ENCODE measurements around the gene APBA1.

APBA1 gene

DNA sequence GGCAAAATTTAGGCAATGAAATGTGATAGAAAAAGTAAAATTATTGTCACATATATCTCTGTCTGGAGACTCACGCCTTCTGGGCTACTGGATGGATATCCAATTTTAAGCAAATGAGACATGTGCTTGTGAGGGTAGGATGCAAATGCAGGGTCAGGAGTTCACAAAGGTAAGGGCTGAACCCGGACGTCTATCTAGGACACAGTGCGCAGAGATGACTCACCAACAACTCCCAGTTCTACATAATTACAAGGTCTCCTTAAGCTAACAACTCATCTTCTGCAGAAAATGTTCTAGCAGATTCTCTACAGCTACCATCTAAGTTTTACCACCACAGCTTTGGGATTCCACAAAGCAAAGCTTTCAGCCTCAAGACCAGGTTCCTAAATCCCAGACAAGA lies 186.7 kb downstream of the APBA1 start:
- TF ChIP-seq SNAI2 (CRISPR knock-in tag; IDR thresholded peaks at IDR 0.05): no peak
- no peak for TF ChIP-seq ZFP30 (CRISPR knock-in tag; IDR thresholded peaks at IDR 0.05)
- ATAC-seq: no peak

DNA sequence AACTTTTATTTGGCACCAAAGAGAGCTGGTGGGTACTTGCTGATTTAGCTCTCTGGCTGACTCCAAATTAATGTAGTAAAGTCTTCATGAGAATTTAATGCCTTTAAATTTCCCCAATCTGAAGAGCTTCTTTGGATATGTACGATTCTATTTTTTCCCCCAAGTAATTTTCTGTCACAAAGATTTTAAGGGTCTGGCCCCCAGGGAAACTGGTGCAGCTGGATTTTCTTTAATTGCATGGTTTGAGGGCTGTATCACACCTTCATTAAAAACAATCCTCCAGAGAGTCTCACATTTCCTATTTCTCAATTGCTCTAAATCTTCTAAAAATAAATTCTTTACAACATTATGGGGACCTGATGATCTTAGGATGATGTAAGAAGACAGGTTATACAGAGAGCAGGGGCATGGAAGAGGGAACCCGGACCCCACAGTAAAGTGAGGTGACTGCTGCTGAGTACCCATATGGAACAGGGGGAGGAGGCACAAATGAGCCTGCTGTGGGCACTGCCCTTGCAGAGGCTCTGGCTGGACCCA lies 188.2 kb downstream of the APBA1 start:
- no peak for TF ChIP-seq RARB (CRISPR knock-in tag; IDR thresholded peaks at IDR 0.05)
- TF ChIP-seq TCF4 (CRISPR knock-in tag; IDR thresholded peaks at IDR 0.05; ENCODE audit: borderline replicate concordance): no peak
- no peak for TF ChIP-seq ISL1 (CRISPR knock-in tag; IDR thresholded peaks at IDR 0.05)
- no peak for TF ChIP-seq SNAI2 (CRISPR knock-in tag; IDR thresholded peaks at IDR 0.05)
- TF ChIP-seq GLIS3 (CRISPR knock-in tag; IDR thresholded peaks at IDR 0.05): no peak
- TF ChIP-seq CSRNP3 (CRISPR knock-in tag; IDR thresholded peaks at IDR 0.05): no peak
- TF ChIP-seq OSR1 (CRISPR knock-in tag; IDR thresholded peaks at IDR 0.05): no peak
- TF ChIP-seq, protein P1, sequence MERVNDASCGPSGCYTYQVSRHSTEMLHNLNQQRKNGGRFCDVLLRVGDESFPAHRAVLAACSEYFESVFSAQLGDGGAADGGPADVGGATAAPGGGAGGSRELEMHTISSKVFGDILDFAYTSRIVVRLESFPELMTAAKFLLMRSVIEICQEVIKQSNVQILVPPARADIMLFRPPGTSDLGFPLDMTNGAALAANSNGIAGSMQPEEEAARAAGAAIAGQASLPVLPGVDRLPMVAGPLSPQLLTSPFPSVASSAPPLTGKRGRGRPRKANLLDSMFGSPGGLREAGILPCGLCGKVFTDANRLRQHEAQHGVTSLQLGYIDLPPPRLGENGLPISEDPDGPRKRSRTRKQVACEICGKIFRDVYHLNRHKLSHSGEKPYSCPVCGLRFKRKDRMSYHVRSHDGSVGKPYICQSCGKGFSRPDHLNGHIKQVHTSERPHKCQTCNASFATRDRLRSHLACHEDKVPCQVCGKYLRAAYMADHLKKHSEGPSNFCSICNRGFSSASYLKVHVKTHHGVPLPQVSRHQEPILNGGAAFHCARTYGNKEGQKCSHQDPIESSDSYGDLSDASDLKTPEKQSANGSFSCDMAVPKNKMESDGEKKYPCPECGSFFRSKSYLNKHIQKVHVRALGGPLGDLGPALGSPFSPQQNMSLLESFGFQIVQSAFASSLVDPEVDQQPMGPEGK (CRISPR knock-in tag; IDR thresholded peaks at IDR 0.05; ENCODE audit: borderline replicate concordance): no peak
- ATAC-seq: no peak

DNA sequence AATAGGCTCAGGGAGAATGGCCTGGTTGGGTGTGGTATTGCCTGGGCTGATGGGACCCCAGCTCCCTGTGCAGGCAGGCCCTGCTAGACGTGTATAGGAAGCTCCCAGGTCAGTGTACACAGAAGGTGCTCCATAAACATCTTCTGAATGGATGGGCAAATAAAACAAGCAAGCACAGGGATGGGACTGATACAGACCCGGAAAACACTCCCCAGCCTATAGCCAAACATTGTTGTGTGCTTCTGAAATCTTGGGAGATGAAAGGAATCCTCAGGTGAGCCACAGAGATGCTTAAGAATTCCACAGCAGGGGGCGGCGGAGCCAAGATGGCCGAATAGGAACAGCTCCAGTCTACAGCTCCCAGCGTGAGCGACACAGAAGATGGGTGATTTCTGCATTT lies 195.4 kb downstream of the APBA1 start:
- no peak for ATAC-seq
- TF ChIP-seq RARB (CRISPR knock-in tag; IDR thresholded peaks at IDR 0.05) (no peak), BACH2 (CRISPR knock-in tag; IDR thresholded peaks at IDR 0.05; ENCODE audit: borderline replicate concordance) (no peak), ISL1 (CRISPR knock-in tag; IDR thresholded peaks at IDR 0.05) (no peak), SNAI2 (CRISPR knock-in tag; IDR thresholded peaks at IDR 0.05) (no peak), CSRNP3 (CRISPR knock-in tag; IDR thresholded peaks at IDR 0.05) (no peak), PPARA (CRISPR knock-in tag; IDR thresholded peaks at IDR 0.05; ENCODE audit: borderline replicate concordance) (no peak), ZNF70 (CRISPR knock-in tag; IDR thresholded peaks at IDR 0.05) (no peak), ESRRG (CRISPR knock-in tag; IDR thresholded peaks at IDR 0.05) (no peak), ZFP3 (CRISPR knock-in tag; IDR thresholded peaks at IDR 0.05) (no peak), GLIS3 (CRISPR knock-in tag; IDR thresholded peaks at IDR 0.05) (no peak), TCF4 (CRISPR knock-in tag; IDR thresholded peaks at IDR 0.05; ENCODE audit: borderline replicate concordance) (no peak), CSDC2 (CRISPR knock-in tag; IDR thresholded peaks at IDR 0.05) (no peak), OSR1 (CRISPR knock-in tag; IDR thresholded peaks at IDR 0.05) (no peak), ARNTL (CRISPR knock-in tag; IDR thresholded peaks at IDR 0.05; ENCODE audit: borderline replicate concordance, low read depth) (no peak)
- TF ChIP-seq, protein P1 (CRISPR knock-in tag; IDR thresholded peaks at IDR 0.05; ENCODE audit: borderline replicate concordance): no peak
- TF ChIP-seq, protein P2, sequence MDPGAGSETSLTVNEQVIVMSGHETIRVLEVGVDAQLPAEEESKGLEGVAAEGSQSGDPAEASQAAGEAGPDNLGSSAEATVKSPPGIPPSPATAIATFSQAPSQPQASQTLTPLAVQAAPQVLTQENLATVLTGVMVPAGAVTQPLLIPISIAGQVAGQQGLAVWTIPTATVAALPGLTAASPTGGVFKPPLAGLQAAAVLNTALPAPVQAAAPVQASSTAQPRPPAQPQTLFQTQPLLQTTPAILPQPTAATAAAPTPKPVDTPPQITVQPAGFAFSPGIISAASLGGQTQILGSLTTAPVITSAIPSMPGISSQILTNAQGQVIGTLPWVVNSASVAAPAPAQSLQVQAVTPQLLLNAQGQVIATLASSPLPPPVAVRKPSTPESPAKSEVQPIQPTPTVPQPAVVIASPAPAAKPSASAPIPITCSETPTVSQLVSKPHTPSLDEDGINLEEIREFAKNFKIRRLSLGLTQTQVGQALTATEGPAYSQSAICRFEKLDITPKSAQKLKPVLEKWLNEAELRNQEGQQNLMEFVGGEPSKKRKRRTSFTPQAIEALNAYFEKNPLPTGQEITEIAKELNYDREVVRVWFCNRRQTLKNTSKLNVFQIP (CRISPR knock-in tag; IDR thresholded peaks at IDR 0.05; ENCODE audit: borderline replicate concordance, low read depth): no peak
- TF ChIP-seq, protein P3, sequence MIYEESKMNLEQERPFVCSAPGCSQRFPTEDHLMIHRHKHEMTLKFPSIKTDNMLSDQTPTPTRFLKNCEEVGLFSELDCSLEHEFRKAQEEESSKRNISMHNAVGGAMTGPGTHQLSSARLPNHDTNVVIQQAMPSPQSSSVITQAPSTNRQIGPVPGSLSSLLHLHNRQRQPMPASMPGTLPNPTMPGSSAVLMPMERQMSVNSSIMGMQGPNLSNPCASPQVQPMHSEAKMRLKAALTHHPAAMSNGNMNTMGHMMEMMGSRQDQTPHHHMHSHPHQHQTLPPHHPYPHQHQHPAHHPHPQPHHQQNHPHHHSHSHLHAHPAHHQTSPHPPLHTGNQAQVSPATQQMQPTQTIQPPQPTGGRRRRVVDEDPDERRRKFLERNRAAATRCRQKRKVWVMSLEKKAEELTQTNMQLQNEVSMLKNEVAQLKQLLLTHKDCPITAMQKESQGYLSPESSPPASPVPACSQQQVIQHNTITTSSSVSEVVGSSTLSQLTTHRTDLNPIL (CRISPR knock-in tag; IDR thresholded peaks at IDR 0.05; ENCODE audit: low read depth): no peak

Measured in SK-N-SH treated with all-trans-retinoic acid at 6 μM for 48 hours (cell line).